Stomach (tissue), 4 donors: ENCODE results near the gene SCMH1.

Experiments
- EP300 ChIP-seq: sonication (generic); formaldehyde crosslinking; IDR thresholded peaks from one replicate; pipeline ENCODE4 v1.6.1; 2017; ENCODE audit warnings: antibody characterized with exemption
- POLR2AphosphoS5 ChIP-seq, 3 donors: sonication (generic); formaldehyde crosslinking; IDR thresholded peaks; one replicate each; pipeline ENCODE4 v1.6.1; 2016; ENCODE audit warnings: antibody characterized with exemption in 3 of 3
- TF ChIP-seq, protein P1 (sequence below), 7 experiments: fragments of 450-650 bp in 4 of 7; fragments of 200-600 bp in 3 of 7; sonication (generic) in 3 of 7; IDR thresholded peaks; one replicate each; pipeline ENCODE4 v1.5.1; 2016 to 2019; ENCODE audit warnings: antibody characterized with exemption in 7 of 7, control low read depth in 2 of 7, mild to moderate bottlenecking in 1 of 7

DNA sequence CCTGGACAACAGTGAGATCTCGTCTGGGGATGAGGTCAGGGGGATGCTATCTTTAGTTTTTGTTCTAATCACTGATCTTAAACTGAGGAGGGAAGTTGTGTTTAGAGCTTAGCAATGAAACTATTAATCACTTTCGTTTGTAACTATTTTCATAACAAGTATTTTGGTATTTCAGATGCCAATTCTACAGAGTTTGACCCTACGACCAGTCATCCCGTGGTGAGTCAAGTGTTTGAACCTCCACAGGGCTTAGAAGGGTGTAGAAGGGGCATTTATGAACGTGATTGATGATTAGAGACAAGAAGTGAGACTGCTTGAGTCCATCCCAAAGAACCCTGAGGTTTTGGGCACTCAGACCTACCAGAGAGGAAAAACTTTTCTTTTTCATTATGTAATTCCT, 236.2 kb downstream of the SCMH1 start:
- TF ChIP-seq, protein P1, sequence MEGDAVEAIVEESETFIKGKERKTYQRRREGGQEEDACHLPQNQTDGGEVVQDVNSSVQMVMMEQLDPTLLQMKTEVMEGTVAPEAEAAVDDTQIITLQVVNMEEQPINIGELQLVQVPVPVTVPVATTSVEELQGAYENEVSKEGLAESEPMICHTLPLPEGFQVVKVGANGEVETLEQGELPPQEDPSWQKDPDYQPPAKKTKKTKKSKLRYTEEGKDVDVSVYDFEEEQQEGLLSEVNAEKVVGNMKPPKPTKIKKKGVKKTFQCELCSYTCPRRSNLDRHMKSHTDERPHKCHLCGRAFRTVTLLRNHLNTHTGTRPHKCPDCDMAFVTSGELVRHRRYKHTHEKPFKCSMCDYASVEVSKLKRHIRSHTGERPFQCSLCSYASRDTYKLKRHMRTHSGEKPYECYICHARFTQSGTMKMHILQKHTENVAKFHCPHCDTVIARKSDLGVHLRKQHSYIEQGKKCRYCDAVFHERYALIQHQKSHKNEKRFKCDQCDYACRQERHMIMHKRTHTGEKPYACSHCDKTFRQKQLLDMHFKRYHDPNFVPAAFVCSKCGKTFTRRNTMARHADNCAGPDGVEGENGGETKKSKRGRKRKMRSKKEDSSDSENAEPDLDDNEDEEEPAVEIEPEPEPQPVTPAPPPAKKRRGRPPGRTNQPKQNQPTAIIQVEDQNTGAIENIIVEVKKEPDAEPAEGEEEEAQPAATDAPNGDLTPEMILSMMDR (IDR thresholded peaks at IDR 0.05), result no peak
- no peak for TF ChIP-seq POLR2AphosphoS5 (IDR thresholded peaks at IDR 0.05)
- TF ChIP-seq EP300, result no peak
